HG03108 (cell line): ENCODE data around the gene COL4A1.

Source experiments
- ATAC-seq: cut with Tn5 transposase; IDR thresholded peaks from one replicate; pipeline ENCODE4 v1.9.1; 2021; ENCODE audit warnings: moderate library complexity; ENCODE audit not compliant: unreplicated experiment

COL4A1 gene

GRCh38 chr13:110310541-110311442 lies 3.8 kb upstream of the COL4A1 start:
- ATAC-seq = no peak

DNA sequence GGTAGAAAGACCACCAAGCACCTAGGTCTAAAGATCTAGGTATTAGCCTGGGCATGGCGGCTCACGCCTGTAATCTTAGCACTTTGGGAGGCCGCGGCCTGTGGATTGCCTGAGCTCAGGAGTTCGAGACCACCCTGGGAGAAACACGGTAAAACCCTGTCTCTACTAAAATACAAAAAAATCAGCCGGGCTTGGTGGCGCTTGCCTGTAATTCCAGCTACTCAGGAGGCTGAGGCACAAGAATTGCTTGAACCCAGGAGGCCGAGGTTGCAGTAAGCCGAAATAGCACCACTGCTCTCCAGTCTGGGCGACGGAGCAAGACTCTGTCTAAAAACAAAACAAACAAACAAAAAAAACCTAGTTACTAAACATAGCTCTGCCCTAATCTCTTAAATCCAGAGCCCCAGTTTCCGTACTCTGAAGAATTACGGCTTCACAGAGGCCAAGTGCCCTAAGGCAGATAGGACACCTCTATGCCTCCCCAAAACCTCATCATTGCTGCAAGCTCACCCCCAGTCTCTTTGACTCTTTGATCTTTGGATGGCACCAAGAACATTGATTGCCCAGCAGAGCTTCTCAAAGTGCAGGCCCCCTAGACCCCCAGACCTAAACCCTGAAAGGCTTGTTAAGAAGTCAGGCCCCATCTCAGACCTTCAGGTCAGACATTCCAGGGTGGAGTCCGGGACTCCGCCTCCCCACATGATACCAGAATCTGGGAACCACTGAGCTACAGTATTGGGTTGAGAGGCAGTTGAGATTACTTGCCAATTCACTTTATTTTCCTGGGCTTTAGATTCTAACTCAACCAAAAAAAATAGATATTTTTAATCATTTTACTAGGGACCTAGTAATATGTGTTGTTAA lies 2.9 kb upstream of the COL4A1 start:
- no peak for ATAC-seq

DNA sequence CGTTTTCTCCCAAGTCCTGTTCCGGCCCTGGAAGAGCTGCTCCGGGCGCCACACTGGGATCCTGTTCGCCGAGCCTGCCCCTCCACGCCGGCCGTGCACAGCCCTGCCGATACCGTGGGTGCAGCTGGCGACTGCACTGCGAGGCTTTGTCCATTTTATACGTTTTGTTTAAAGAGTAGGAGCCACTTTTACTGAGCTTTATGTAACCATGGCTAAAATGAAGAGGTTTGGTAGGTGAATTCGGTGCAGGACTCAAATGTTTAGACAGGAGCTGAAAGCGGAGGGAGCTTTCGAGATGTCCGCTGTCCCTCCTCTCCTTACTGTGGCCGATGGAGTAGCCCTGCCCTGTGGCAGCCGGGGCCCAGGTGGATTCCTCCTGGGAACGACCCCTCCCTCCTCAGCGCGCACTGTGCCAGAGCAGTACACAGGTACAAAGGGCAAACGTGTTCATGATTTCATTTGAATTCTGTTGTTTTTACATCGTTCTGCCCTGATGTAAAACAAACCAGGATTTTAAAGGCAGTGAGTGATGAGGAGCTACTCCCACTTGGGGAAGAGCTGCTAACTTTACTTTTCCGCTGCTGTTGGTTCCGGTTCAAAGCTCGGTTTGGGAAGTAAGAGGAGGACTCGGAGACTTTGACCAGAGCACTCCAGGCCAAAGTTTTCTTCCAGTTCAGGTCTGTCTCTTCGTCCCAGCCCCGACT lies 1.9 kb upstream of the COL4A1 start:
- ATAC-seq = no peak

GRCh38 chr13:110307767-110308655 lies 1.1 kb upstream of the COL4A1 start:
- no peak for ATAC-seq

DNA sequence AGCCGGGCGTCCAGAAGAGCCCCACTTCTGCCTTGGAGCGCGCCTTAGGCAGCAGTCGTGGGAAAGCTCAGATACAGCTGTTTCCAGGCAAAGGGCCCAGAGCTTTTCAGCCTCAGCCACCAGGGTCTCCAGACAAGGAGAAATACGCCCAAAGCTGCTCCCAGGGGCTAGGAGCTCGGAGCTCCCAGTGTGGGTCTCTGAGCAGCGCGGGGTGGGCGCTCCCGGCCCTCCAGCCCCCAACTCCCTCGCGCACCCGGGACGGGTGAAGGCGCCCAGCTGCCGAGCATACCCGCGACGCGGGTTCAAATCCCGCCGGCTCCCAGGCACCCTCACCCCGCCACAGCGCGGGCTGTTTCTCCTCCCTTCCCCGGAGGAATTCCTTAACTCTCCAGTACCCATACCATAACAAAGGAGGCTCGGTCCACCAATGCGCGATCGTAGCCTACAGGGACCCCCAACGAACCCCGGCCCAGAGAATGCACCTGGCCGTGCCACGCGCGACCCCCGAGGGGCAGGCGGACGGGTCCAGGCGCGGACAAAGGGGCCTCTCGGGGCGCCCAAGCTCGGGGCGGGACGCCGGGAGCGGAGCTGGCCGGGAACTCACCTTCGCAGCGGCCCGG lies 507 bp downstream of the COL4A1 start:
- no peak for ATAC-seq

- ATAC-seq = no peak
These were observed 1.0 kb downstream of the COL4A1 start for GRCh38 chr13:110305949-110306339.

GRCh38 chr13:110305544-110305943 lies 1.4 kb downstream of the COL4A1 start:
- ATAC-seq = no peak

GRCh38 chr13:110305001-110305400 lies 2.0 kb downstream of the COL4A1 start:
- ATAC-seq = no peak

DNA sequence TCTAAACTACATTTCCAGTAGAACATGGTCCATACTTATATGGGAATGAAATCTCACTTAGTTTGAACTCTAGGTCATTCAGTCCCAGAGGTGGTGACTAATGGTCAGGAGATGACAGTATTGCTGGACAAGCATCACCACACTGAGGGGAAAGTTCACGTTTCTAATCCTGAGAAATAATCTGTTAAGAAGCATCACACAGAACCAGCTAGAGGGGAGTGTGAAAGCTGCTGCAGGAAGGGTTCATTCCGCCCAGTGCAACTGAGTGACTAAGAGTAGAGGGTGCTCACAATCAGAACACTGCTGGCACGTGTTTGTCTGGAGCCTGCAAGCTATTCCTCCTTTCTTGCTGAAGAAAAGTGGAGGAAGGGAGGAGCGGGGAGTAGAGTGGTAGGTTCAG lies 2.7 kb downstream of the COL4A1 start:
- ATAC-seq = no peak

DNA sequence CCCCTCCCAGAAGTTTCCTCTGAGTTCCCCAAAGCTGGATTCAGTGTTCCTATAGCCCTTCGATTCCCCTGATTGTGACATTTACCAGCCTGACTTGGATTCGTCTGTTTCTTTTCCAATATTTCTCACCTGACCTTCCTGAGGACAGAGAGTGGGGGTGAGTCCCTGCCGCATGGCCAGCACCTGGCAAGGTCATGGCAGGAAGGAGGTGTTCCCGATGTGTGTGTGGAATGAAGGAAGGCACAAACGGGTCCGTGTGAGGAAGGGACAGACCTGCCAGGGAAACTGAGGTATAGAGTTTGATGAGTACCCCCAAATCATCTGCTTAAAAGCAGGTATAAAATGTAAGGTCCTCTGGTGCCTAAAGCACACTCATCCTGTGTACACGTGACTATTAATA lies 3.3 kb downstream of the COL4A1 start:
- no peak for ATAC-seq

- no peak for ATAC-seq
These were observed 4.0 kb downstream of the COL4A1 start for GRCh38 chr13:110302997-110303396.

- ATAC-seq = no peak
These were observed 5.1 kb downstream of the COL4A1 start for GRCh38 chr13:110301606-110302553.

- ATAC-seq = no peak
These were observed 5.9 kb downstream of the COL4A1 start for GRCh38 chr13:110301083-110301482.

DNA sequence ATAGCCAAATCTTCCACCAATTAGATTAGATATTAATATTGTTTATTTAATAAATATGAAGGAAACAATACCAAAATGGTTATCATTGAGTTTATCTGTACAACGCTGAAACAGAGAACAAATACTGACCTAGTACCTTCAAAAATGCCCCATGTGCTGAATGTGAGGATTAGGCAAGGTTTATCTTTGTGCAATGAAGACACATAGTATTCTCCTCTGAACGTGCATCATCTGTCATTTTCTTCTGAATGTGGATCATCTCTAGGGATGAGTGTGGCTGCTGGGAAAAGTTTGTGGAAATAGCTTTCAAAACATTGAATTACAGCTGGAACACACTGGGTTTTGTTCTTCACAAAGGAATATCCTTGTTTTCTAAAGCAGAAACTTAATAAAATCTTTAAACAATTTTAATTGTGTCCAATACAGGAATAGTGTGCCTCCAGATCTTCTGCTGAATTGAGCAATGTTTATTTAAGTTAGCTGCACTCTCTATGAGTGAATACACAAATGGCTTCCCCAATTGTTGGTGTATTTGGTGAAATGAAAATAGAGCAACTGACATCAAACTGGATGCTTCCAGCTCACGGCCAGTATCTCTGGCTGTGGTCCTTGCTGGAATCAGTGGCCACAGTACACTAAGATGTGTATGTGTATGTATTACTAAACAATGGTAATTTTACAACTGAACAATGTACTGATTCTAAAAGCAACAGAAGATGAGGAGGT lies 6.7 kb downstream of the COL4A1 start:
- ATAC-seq = no peak

DNA sequence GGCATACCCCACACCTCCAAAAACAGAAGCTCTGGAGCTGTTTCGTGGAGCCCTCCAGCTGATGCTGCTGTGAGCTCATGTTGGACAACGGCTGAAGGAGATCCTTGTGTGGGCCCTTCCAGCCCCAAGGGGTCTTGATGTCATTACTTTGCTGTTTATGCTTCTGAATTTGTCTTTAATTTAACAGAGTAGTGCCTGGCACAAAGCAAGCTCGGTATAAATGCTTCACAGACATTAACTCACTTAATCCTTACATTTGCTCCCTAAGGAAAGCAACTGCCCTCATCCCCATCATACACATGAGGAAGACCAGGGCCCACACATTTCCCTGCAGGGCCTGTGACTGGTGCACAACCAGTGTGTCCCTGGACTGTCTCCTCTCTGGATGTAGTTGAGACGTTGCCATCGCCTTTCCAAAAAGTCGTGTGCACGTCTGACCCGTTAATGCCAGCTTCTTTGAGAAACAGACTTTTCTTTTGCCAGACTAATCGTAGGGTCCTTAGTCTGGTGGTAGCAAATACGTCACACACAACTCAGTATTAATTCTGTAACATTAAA lies 7.6 kb downstream of the COL4A1 start:
- ATAC-seq = no peak

GRCh38 chr13:110298505-110299282 lies 8.3 kb downstream of the COL4A1 start:
- no peak for ATAC-seq
